SJCRH30 (cell line): ENCODE results near the gene BUB3. TPM values are rescaled to one million over a fixed set of nuclear protein-coding genes. Genes with fewer than 3 reads are reported as not detected.
"Not testable (repeated sequence)": the region's sequence is repeated elsewhere in the genome, so short reads cannot be mapped to it uniquely, and the experiment has no call there.

Source experiments
- DNase-seq, 2 experiments: peaks; one replicate each; pipeline ENCODE4 v3.0.0-alpha.2; 2015 to 2020
- H3K27ac ChIP-seq: fragments of 250-450 bp; sonication (Bioruptor Pico); 2 replicates; pipeline ENCODE4 v1.5.1; 2020; ENCODE audit warnings: mild to moderate bottlenecking, moderate library complexity
- H3K27me3 ChIP-seq: fragments of 250-450 bp; sonication (Bioruptor Pico); 2 replicates; pipeline ENCODE4 v1.5.1; 2020; ENCODE audit warnings: mild to moderate bottlenecking, moderate library complexity
- H3K36me3 ChIP-seq: fragments of 250-450 bp; sonication (Bioruptor Pico); 2 replicates; pipeline ENCODE4 v1.5.1; 2020; ENCODE audit warnings: mild to moderate bottlenecking, moderate library complexity
- H3K4me1 ChIP-seq: fragments of 250-450 bp; sonication (Bioruptor Pico); 2 replicates; pipeline ENCODE4 v1.5.1; 2020; ENCODE audit warnings: mild to moderate bottlenecking, moderate library complexity
- H3K4me3 ChIP-seq: fragments of 250-450 bp; sonication (Bioruptor Pico); 2 replicates; pipeline ENCODE4 v1.5.1; 2020; ENCODE audit warnings: mild to moderate bottlenecking, moderate library complexity
- H3K9me3 ChIP-seq: fragments of 250-450 bp; sonication (Bioruptor Pico); replicated peaks from 2 replicates; pipeline ENCODE4 v1.5.1; 2020; ENCODE audit warnings: mild to moderate bottlenecking, moderate library complexity
- total RNA-seq: library from RNA; depleted of rRNA; stranded (reverse); fragments of >200 nt; shearing (Covaris generic); gene quantifications from 2 replicates; pipeline ENCODE4 v1.2.3, GENCODE V29; 2014

The BUB3 gene
- total RNA-seq, 1 experiment from 2014 or later: 218 TPM

DNA sequence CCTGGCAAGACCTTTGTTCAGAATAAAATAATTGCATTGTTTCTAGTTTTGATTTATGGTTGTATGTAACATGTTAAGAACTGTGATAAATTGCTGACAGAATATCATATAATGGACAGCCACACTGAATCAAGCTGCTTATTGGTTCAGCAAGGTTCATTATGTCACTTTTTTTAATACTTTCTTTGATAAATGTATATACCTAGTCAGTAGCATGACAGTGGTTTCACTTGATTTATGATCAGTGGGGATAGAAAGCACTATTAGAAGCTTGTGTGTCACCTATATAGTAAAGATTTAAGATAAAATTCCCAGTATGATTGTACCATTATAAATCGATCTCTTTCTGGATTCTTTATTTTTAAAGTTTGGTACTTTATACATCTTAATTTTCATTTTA, 4.5 kb downstream of the BUB3 start:
- H3K9me3 ChIP-seq: no peaks in the 10 kb centered on the region
- no peaks in the 10 kb centered on the region for H3K27me3 ChIP-seq
- H3K4me3 ChIP-seq: no peak overlapping the region
- no peaks in the 10 kb centered on the region for H3K4me1 ChIP-seq
- H3K27ac ChIP-seq: no peak overlapping the region
- DNase-seq: no peak
- peaks cover 86% of the 10 kb centered on the region for H3K36me3 ChIP-seq

DNA sequence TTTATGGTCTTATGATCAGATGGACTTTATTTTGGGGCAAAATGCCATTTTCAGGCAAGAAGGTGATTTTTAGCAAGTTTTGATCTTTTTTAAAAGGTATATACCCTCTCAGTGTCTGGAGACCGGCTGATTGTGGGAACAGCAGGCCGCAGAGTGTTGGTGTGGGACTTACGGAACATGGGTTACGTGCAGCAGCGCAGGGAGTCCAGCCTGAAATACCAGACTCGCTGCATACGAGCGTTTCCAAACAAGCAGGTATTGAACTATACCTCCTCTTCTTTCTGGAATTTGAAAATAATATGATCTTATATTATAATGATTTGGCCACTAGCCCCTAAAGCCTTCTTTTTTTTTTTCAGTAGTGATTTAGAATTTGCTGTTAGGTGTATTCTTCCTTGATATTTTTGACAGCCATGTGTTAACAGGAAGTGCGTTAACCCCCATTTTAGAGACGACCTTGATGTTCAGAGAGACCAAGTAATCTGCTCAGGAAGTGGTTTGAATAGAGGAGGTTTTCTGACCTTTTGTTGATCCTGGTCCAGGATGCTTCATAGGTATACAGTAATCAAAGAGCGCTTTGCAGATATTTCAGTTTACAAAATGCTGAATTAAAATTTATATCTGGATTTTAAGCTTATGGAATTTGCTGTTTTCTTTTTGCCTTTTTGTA, 6.2 kb downstream of the BUB3 start:
- Histone ChIP-seq H3K4me3 (no peak overlapping the region), H3K27me3 (no peaks in the 10 kb centered on the region), H3K36me3 (peaks cover 96% of the 10 kb centered on the region), H3K27ac (no peak overlapping the region), H3K4me1 (no peaks in the 10 kb centered on the region), H3K9me3 (no peaks in the 10 kb centered on the region)
- no peak for DNase-seq

DNA sequence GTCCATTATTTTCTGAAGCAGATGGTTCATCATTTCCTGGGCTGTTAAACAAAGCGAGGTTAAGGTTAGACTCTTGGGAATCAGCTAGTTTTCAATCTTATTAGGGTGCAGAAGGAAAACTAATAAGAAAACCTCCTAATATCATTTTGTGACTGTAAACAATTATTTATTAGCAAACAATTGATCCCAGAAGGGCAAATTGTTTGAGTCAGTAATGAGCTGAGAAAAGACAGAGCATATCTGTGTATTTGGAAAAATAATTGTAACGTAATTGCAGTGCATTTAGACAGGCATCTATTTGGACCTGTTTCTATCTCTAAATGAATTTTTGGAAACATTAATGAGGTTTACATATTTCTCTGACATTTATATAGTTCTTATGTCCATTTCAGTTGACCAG, 10.1 kb downstream of the BUB3 start:
- Histone ChIP-seq H3K27ac (no peak overlapping the region), H3K27me3 (no peaks in the 10 kb centered on the region), H3K36me3 (peaks cover 89% of the 10 kb centered on the region), H3K4me3 (no peak overlapping the region), H3K4me1 (no peaks in the 10 kb centered on the region), H3K9me3 (no peaks in the 10 kb centered on the region)
- no peak for DNase-seq

DNA sequence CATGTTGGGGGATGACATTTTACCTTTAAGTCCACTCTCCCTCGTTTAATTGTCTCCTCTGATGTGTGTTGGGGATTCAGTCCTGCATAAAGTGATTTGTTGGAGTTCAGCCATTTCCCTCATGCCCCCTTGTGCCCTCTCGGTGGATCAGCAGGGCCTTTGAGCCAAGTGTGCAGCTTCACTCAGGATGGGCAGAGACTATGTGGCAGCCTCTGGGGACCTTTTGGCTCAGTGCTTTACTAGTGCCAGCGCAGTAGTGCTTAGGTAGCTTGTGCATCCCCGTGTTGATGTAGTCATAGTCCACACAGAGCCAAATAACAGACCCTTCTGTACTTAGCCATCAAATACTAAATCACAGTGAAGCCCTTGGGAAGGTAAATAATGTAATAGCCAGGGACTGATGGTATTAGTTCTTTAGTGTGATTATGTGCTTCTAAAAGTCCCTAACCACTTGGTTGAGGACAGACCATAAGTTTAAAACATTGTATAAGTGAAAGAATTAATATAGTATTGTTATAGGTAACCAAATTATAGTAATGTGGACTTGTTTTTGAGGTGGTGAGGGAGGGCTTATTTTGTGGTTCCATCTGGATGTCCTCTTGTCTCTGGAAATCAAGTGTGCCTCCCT, 11.4 kb downstream of the BUB3 start:
- no peaks in the 10 kb centered on the region for H3K27me3 ChIP-seq
- peaks cover 80% of the 10 kb centered on the region for H3K36me3 ChIP-seq
- H3K27ac ChIP-seq: no peak overlapping the region
- no peak overlapping the region for H3K4me3 ChIP-seq
- no peak for DNase-seq
- H3K9me3 ChIP-seq: no peaks in the 10 kb centered on the region
- H3K4me1 ChIP-seq: no peaks in the 10 kb centered on the region

DNA sequence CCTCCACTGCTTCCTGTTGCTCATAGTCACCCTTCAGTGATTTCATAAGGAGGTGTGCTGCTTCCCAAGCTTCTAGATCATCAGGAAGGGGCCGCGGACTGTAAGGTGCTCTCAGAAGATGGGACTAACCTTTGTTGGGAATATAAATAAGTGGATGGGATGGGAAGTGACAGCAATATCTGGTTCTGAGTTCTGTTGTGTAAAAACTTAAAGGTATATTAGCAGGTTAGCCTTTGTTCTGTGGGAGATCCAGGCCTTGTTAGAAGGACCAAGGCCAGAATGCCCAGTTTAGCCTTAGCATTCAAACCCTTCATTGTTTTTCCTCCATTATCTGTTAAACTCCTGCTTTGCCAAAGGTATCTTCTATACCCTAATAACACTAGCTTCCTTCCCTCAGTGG, 12.4 kb downstream of the BUB3 start:
- no peaks in the 10 kb centered on the region for H3K27me3 ChIP-seq
- H3K36me3 ChIP-seq: peaks cover 70% of the 10 kb centered on the region
- H3K9me3 ChIP-seq: no peaks in the 10 kb centered on the region
- no peak overlapping the region for H3K27ac ChIP-seq
- no peak overlapping the region for H3K4me3 ChIP-seq
- H3K4me1 ChIP-seq: no peaks in the 10 kb centered on the region
- no peak for DNase-seq

DNA sequence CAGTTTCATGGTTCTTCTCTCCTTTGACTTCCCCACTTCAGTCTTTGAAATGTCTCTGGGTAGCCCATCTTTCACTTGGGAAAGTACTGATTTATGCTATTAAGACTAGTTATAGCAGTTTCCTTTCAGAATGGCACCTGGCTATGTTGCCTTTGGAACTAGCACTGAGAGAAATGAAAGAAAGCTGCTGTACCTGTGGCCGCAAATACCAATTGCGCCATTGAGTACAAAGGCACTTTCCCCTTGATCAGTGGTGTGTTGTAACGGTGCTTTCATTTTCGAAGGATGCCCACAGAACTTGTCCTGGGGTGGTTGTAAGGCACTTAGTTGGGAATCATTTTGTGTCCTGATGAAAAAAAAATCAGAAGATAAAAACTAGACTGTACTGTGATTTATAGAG, 16.8 kb downstream of the BUB3 start:
- no peaks in the 10 kb centered on the region for H3K27me3 ChIP-seq
- H3K36me3 ChIP-seq: peaks cover 27% of the 10 kb centered on the region
- H3K27ac ChIP-seq: no peak overlapping the region
- no peak overlapping the region for H3K4me3 ChIP-seq
- DNase-seq: no peak
- H3K9me3 ChIP-seq: no peaks in the 10 kb centered on the region
- H3K4me1 ChIP-seq: no peaks in the 10 kb centered on the region

DNA sequence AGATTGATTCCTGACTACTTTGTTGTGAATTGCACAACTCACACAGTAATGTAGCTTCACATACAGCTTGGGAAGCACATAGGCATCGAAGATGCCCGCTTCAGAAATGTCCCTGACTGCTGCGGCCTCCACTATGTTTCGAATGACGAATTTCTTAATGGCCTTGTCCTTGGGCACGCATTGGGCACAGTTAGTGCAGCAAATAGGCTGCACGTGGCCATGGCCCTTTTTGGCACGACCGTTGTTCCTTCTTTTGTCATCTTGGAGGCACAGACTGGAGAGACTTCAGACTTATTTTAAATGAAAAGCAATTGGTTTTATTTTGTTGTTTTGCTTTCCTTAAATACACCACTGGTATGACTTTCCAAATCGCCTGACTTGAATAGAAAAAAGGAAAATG, 17.4 kb downstream of the BUB3 start:
- H3K36me3 ChIP-seq: peaks cover 22% of the 10 kb centered on the region

DNA sequence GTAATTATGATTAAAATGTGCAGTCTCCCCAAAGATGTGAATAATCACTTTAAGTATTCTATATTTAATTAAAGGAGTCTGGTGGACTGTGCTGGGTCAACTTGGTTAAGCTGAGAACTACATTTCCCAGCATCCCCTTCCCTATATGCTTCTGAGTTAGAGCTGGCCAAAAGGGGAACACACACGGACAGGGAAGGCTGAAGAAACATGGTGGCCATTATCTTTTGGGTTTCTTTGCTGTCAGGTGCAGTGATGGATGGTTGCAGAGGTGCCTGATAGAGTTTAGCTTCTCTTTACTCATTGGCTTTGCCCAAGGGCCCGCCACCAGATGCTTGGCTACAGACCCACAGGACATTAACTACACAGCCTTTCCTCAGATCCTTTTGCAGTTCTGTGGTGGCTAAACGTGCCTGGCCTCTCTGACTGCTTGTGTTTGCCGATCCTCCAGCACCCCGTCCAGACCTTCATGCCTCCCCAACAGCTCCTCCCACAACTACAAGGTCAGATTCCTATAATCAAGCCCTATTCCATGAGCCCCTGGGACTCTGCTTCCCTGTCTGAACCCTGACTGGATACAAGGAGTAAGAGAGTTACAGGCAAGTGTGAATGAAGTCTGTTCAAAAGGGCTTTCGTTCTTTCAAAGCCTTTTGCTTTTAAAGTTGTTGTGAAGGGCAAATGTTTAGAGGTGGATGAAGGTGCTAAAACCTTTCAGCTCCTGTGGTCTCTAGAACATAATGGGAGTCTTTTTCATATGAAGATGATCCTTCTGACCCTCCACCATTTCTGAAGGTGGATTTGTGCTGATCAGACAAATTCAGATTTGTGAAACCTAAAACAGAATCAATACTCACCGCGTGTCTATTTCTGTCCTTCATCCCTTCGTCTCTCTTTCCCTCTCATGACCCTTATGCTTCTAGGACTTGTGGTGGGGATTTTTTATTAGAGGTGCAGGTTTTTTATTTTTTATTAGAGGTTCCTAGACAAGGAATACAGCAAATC, 21.5 kb downstream of the BUB3 start:
- Histone ChIP-seq H3K27ac (no peak overlapping the region), H3K27me3 (no peaks in the 10 kb centered on the region), H3K36me3 (no peaks in the 10 kb centered on the region; the same call in 1 of the 2 replicates), H3K4me3 (no peak overlapping the region), H3K9me3 (no peaks in the 10 kb centered on the region), H3K4me1 (no peaks in the 10 kb centered on the region)
- no peak for DNase-seq

More for the DNA sequence above, 17.4 kb downstream of the BUB3 start:
- DNase-seq, H3K4me3 ChIP-seq, H3K4me1 ChIP-seq, H3K27me3 ChIP-seq, H3K9me3 ChIP-seq, H3K27ac ChIP-seq: not testable (repeated sequence)

DNA sequence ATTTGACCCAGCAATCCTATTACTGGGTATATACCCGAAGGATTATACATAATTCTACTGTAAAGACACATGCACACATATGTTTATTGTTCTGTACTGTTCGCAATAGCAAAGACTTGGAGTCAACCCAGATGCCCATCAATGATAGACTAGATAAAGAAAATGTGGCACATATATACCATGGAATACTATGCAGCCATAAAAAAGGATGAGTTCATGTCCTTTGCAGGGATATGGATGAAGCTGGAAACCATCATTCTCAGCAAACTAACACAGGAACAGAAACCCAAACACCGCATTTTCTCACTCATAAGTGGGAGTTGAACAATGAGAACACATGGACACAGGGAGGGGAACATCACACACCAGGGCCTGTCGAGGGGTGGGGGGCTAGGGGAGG, 24.2 kb downstream of the BUB3 start:
- H3K4me3 ChIP-seq, H3K27me3 ChIP-seq, H3K9me3 ChIP-seq, H3K4me1 ChIP-seq, H3K36me3 ChIP-seq, DNase-seq, H3K27ac ChIP-seq: not testable (repeated sequence)

DNA sequence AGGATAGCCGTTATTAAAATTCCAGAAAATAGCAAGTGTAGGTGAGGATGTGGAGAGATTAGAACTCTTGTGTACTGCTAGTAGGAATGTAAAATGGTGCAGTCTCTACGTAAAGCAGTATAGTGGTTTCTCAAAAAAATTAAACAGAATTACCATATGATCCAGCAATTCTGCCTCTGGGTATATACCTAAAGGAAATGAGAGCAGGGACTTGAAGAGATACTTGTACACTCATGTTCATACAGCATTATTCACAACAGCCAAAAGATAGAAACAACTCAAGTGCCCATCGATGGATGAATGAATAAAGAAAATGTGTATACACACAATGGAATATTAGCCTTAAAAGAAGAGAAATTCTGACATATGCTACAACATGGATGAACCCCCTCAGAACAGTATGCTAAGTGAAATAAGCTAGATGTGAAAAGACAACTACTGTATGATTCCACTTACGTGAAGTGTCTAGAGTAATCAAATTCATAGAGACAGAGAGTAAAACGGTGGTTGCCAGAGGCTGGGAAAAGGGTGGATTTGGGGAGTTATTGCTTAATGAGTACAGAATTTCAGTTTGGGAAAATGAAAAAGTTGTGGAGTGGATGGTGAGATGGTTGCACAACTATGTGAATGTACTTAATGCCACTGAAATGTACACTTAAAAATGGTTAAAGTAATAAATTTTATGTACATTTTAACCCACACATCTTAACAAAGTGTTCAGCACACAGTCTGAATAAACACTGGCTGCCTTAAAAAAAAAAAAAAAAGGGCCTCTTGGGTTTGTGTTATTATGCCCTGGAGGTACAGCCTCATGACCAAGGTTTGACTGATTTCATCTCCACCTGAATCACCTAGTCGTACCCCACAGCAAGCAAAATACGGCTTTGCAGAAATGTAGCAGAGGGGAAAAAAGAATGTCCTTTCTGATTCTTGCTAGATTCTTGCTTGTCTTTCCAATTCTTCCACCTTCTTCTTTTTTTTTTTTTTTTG, 26.2 kb downstream of the BUB3 start:
- H3K4me1 ChIP-seq: no peaks in the 10 kb centered on the region
- H3K27ac ChIP-seq: no peak overlapping the region
- DNase-seq: no peak
- no peaks in the 10 kb centered on the region; the same call in 1 of the 2 replicates for H3K9me3 ChIP-seq
- H3K4me3 ChIP-seq: no peak overlapping the region
- H3K36me3 ChIP-seq: no peaks in the 10 kb centered on the region; the same call in 1 of the 2 replicates
- H3K27me3 ChIP-seq: no peaks in the 10 kb centered on the region

DNA sequence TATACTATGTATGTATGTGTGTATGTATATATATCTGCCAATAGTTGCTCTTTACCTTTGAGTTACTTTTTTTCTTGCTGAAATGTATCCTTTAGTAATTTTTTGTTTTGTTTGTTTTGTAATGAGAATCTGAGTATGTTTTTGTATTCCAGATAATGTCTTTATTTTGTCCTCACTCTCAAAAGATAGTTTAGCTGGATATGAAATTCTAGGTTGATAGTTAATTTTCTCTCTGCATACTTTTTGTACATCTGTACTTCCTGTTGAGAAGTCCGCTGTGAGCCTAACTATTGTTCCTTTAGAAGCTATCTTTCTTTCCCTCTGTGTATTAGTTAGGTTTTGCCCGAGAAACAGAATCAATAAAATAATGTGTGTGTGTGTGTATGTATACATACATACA, 29.5 kb downstream of the BUB3 start:
- H3K27ac ChIP-seq: no peak overlapping the region
- no peak for DNase-seq
- H3K36me3 ChIP-seq: no peaks in the 10 kb centered on the region

DNA sequence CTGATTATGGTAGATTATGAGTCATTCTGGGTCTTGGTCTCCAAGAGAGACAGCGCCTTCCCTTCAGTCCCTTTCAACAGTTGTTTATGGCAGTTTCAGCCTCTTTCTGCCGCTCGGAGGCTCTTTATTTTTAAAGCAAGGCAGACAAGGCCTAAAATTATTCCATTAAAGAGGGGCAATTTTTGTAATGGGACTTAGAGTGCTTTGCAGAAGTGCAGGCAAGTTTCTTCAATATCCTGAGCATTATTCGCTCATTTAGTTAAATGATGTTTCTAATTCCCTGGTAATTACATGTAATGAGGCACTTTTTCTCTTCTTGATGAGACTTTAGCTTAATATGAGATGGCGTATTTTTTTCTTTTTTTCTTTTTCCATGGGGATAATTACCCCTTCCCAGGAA, 33.6 kb downstream of the BUB3 start:
- no peak for DNase-seq
- Histone ChIP-seq H3K27me3 (no peaks in the 10 kb centered on the region), H3K36me3 (no peaks in the 10 kb centered on the region), H3K9me3 (no peaks in the 10 kb centered on the region; the same call in 1 of the 2 replicates), H3K4me1 (no peaks in the 10 kb centered on the region), H3K27ac (no peak overlapping the region), H3K4me3 (no peak overlapping the region)

More for the DNA sequence above, 29.5 kb downstream of the BUB3 start:
- Histone ChIP-seq H3K9me3 (no peaks in the 10 kb centered on the region; the same call in 1 of the 2 replicates), H3K4me1 (no peaks in the 10 kb centered on the region), H3K27me3 (no peaks in the 10 kb centered on the region), H3K4me3 (no peak overlapping the region)

DNA sequence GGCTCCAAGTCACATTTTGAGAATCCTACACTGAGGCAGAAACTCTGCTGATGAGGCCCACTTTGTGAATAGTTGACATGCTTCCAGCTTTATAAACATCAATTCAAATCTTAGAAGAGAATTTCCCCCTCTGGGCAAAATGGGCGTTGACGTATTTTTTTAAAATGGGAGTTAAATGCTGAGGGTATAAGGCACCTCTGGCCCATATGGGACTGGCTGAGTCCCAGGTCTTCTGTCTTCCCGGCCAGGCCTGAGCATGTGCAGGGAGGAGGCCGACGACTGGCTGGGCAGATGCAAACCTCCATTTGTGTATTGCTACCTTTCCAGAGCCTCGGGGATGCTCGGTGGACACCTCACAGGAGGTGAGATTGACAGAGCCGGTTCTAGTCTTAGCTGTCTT, 37.7 kb downstream of the BUB3 start:
- H3K27me3 ChIP-seq: no peaks in the 10 kb centered on the region
- H3K27ac ChIP-seq: no peak overlapping the region
- H3K36me3 ChIP-seq: no peaks in the 10 kb centered on the region
- H3K4me3 ChIP-seq: no peak overlapping the region
- no peak for DNase-seq
- no peaks in the 10 kb centered on the region for H3K9me3 ChIP-seq
- H3K4me1 ChIP-seq: no peaks in the 10 kb centered on the region

DNA sequence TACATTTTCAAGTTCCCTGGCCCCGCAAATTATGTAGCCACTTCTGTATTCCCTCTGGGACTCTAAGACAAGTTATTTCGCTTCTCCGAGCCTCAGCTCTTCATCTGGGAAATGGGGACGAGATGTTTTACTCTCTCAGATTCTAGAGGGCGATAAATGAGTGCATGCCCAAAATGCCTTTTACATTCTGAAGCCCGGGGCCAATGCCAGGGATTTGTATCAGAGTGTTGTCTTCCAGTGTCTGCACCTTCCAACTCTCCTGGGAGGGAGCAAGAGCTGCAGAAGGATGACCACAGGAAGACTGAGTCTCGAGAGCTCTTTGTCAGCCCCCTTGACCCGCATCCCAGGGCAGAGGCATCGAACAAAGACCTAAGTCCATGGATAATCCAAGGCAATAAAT, 39.9 kb downstream of the BUB3 start:
- no peaks in the 10 kb centered on the region for H3K27me3 ChIP-seq
- H3K36me3 ChIP-seq: no peaks in the 10 kb centered on the region
- DNase-seq: no peak
- H3K4me1 ChIP-seq: no peaks in the 10 kb centered on the region
- no peak overlapping the region for H3K27ac ChIP-seq
- H3K9me3 ChIP-seq: no peaks in the 10 kb centered on the region
- no peak overlapping the region for H3K4me3 ChIP-seq
